Measurements from ENCODE around the gene KRT86.

DNA sequence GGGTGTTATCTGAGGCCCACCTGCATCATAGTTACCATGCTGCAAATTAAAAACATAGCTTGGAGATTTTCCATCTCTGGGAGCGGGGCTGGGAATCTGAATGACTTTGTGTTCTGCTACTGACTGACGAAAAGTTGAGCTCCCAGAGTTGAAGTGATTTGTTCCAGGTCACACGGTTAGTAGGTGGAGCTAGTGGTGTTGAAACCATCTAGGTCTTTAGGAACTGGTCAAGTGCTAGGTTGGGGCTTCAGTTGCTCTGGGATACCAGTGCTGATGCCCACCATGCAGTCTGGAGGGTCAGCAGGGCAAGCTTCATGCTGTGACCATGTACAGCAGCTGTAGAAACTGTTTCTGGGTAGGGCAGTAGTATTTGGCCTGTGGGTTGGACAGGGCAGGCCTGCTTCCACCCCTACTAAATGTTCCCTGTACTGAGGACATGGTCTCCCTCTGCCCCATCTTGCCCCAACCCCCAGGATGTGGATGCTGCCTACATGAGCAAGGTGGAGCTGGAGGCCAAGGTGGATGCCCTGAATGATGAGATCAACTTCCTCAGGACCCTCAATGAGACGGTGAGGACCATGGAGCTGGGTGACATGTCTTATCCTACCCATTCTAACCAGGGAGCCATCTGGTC lies 36.1 kb upstream of the KRT86 start:
- TF ChIP-seq, protein P1, sequence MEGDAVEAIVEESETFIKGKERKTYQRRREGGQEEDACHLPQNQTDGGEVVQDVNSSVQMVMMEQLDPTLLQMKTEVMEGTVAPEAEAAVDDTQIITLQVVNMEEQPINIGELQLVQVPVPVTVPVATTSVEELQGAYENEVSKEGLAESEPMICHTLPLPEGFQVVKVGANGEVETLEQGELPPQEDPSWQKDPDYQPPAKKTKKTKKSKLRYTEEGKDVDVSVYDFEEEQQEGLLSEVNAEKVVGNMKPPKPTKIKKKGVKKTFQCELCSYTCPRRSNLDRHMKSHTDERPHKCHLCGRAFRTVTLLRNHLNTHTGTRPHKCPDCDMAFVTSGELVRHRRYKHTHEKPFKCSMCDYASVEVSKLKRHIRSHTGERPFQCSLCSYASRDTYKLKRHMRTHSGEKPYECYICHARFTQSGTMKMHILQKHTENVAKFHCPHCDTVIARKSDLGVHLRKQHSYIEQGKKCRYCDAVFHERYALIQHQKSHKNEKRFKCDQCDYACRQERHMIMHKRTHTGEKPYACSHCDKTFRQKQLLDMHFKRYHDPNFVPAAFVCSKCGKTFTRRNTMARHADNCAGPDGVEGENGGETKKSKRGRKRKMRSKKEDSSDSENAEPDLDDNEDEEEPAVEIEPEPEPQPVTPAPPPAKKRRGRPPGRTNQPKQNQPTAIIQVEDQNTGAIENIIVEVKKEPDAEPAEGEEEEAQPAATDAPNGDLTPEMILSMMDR (IDR thresholded peaks at IDR 0.05; ENCODE audit: low read depth, low read length, poor library complexity, severe bottlenecking) = no peak
- no peak for TF ChIP-seq EZH2phosphoT487 (IDR thresholded peaks at IDR 0.05; ENCODE audit: borderline replicate concordance, low read length)
